ENCODE measurements around the gene SHC2.
"Not testable (repeated sequence)": the region's sequence is repeated elsewhere in the genome, so short reads cannot be mapped to it uniquely, and the experiment has no call there.

Gene SHC2

DNA sequence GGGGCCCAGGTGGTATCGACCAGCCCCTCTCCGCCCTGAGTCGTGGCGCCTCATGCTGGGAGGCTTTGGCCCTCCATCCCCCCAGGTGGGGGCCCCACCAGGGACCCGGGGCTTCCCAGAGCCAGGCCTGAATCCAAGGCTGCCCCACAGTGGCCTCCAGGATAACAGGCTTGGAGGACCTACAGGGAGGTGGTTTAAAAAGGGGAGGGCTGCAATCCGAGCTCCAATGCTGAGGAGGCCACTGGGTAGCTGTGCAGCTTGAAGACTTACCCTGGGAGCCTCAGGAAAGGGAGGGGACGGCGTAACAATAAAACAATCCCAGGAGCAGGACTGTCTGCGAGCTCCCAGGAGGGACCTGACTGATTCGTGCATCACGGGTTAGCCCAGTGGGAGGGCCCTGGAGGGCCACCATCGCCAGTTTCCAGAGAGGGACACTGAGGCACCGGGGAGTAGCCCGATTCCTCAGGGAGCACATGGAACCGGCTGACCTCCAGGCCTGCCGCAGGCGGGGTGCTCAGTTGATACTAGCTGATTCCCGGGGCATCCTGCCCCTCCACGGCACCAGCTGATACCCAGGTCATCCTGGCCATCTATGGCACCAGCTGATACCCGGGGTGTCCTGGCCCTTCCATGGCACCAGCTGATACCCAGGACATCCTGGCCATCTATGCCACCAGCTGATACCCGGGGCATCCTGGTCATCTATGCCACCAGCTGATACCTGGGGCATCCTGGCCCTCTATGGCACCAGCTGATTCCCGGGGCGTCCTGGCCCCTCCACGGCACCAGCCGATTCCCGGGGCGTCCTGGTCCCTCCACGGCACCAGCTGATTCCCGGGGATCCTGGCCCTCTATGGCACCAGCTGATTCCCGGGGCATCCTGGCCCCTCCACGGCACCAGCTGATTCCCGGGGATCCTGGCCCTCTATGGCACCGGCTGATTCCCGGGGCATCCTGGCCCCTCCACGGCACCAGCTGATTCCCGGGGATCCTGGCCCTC is 48.2 kb downstream of the SHC2 start:
- no peak for DNase-seq (ENCODE audit: extremely low read depth, low read depth)
- no peak overlapping the region for H3K4me3 ChIP-seq (replicated peaks; ENCODE audit: low read depth, low read length)
- TF ChIP-seq, protein P1, sequence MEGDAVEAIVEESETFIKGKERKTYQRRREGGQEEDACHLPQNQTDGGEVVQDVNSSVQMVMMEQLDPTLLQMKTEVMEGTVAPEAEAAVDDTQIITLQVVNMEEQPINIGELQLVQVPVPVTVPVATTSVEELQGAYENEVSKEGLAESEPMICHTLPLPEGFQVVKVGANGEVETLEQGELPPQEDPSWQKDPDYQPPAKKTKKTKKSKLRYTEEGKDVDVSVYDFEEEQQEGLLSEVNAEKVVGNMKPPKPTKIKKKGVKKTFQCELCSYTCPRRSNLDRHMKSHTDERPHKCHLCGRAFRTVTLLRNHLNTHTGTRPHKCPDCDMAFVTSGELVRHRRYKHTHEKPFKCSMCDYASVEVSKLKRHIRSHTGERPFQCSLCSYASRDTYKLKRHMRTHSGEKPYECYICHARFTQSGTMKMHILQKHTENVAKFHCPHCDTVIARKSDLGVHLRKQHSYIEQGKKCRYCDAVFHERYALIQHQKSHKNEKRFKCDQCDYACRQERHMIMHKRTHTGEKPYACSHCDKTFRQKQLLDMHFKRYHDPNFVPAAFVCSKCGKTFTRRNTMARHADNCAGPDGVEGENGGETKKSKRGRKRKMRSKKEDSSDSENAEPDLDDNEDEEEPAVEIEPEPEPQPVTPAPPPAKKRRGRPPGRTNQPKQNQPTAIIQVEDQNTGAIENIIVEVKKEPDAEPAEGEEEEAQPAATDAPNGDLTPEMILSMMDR (IDR thresholded peaks at IDR 0.05; ENCODE audit: low read depth, low read length, missing control alignments): no peak

DNA sequence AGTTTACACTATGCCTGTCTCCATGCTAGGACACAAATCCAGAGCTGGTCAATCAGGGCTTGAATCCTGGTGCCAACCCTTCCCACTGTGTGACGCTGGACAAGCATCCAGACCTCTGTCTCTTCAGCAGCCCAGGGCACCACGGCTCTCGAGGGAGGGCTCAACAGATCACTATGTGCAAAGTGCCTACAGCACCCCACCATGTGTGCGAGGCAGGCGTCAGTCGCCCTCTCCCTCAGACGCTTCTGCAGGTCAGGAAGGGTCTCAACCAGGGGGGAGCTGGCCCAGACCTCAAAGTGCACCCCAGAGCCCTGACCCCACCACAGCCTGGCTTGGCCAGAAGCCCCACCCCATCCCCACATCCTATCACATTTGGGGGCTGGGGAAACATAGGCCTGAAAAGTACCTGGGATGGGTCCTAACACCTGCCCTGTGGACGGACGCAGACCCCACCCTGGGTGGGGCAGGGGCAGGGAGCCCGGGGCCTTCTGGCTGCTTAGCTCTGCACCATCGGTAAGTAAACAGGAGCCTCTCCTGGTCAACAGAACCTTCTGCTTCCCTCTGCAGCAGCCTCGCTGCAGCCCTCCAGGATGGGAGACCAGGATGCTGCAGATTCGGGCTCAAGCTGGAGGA is 49.0 kb downstream of the SHC2 start:
- TF ChIP-seq, protein P1 (IDR thresholded peaks at IDR 0.05; ENCODE audit: low read depth, low read length, missing control alignments): no peak
- H3K4me3 ChIP-seq (replicated peaks; ENCODE audit: low read depth, low read length): no peak overlapping the region
- DNase-seq (ENCODE audit: extremely low read depth, low read depth): no peak

DNA sequence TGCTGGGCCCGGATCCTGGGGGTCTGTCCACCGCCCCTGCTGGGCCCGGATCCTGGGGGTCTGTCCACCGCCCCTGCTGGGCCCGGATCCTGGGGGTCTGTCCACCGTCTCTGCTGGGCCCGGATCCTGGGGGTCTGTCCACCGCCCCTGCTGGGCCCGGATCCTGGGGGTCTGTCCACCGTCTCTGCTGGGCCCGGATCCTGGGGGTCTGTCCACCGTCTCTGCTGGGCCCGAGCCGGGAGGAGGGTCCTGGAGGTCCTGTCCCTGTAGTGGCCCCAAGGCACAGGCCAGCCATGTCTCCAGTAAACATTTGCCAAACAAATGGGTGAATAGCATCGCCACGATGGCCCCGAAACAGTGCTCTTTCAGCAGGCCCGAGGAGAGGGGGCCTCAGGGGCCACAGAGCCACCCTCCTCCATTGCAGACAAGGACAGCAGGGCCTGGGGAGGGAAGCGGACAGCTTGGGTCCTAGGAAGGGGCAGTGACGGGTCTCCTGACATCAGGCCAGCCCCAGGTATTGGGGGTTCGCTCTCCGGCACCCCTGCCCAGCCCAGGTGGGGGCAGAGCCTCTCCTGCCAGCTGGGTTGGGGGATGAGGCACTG is 49.6 kb downstream of the SHC2 start:
- not testable (repeated sequence) for H3K4me3 ChIP-seq (replicated peaks; ENCODE audit: low read depth, low read length); DNase-seq (ENCODE audit: extremely low read depth, low read depth)

DNA sequence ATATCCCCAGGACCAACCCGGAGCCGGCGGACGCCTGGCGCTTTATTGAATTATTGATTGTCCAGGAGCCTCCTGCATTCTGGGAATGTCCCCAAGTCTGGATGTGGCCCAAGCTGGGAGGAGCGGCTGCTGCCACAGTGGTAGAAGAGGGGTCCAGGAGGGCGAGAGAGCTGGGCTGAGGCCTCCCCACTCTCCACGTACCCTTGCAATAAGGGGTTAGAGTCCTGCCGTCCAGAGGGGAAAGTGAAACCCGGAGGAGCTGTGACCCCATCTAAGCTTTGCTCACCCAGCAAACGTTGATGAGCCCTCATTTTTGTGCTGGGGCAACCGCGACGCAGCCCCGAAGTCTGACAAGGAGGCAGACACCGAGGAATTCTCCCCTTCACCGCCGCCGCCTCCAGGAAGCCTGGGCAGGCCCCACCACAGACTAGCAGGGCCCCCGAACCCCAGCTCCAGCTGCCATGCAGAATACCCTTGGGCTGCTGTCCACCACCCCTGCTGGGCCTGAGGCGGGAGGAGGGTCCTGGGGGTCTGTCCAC is 50.5 kb downstream of the SHC2 start:
- H3K4me3 ChIP-seq (replicated peaks; ENCODE audit: low read depth, low read length): no peak overlapping the region
- TF ChIP-seq, protein P1 (IDR thresholded peaks at IDR 0.05; ENCODE audit: low read depth, low read length, missing control alignments): no peak
- DNase-seq (ENCODE audit: extremely low read depth, low read depth): no peak

DNA sequence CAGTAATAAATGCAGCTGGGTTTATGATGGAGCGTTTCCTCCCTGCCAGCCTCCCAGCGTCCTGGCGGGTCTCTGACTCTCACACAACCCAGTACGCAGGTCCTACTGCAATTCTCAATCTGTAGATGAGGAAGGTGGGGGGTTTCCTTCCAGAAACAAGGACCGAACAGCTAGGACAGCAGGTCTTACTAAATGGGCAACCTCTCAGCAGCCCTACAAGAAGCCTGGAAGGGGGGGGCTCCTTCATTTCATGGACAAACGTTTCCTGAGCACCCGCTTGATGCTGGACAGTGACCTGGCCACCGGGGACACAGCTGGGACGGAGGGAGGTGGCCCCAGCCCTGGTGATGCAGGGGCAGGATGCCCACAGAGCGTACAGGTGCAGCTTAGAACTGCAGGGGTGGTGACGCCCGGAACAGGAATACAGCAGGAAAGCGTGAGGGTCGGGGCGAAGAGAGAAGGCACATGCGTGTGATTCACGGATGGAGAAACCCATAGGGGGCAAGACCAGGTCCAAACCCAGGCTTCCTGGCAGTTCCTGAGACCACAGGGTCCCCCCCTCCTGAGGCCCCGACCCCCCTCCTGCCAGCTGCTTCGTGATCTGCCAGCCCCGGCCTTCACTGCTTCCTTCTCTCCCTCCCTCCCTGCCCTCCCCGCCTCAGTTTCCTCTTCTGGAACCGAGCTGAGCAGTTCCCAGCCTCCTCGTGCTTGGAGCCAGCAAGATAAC is 51.2 kb downstream of the SHC2 start:
- DNase-seq (ENCODE audit: extremely low read depth, low read depth): no peak
- TF ChIP-seq, protein P1 (IDR thresholded peaks at IDR 0.05; ENCODE audit: low read depth, low read length, missing control alignments): no peak
- no peak overlapping the region for H3K4me3 ChIP-seq (replicated peaks; ENCODE audit: low read depth, low read length)

DNA sequence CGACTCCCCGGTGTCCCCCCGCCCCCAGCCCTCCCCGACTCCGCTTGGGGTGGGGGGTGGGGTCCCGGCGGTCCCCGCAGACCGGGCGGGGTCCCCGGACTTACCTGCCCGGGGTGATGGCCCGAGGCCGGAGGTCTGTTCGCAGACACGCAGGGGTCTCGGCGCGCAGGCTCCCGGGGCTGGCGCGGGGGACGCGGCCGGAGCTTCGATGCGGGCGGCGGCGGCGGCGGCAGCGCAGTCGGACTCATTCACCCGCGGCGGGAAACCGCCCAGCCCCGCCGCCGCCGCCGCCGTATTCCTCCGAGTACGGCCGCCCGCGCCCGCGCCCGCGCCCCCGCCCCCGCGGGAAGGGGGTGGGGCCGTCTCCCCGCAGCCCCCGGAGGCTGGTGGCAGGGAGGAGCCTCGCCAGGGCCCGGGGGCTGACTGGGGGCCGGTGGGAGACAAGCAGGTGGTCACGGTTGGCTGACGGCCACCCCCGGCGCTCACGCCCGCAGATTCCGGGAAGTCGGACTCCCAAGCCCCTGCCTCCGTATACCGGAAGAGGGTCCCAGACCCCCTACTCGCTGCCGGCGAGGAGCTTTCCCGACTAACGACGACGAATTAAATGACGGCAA is 51.8 kb downstream of the SHC2 start, which contains the start of gene C2CD4C:
Gene C2CD4C, minus strand, starts transcription at position 246 of the 614 bp plus-strand sequence. CDS start 786 bp downstream, outside the sequence.
- TF ChIP-seq, protein P1 (IDR thresholded peaks at IDR 0.05; ENCODE audit: low read depth, low read length, missing control alignments): no peak
- no peak for DNase-seq (ENCODE audit: extremely low read depth, low read depth)
- peak within 1 kb of the TSS; percentile 34 for H3K4me3 ChIP-seq (replicated peaks; ENCODE audit: low read depth, low read length)
